Epithelial cell of proximal tubule (primary cell): ENCODE measurements around the gene POU1F1. TPM values are rescaled to one million over a fixed set of nuclear protein-coding genes. Genes with fewer than 3 reads are reported as not detected.
"Not testable (repeated sequence)": the region's sequence is repeated elsewhere in the genome, so short reads cannot be mapped to it uniquely, and the experiment has no call there.

ENCODE experiments used
- DNase-seq: peaks from one replicate; pipeline ENCODE4 v3.0.0-alpha.2; 2011; ENCODE audit warnings: low read depth
- H3K4me3 ChIP-seq: 2 replicates; pipeline ENCODE4 v1.5.1; 2011; ENCODE audit warnings: low read depth, mild to moderate bottlenecking, low read length
- total RNA-seq: library from RNA; depleted of rRNA; stranded (reverse); fragments of >200 nt; gene quantifications from 2 replicates; pipeline ENCODE4 v1.2.3, GENCODE V29; 2015
- TF ChIP-seq, protein P1 (sequence below): conservative IDR thresholded peaks from 2 replicates; pipeline ENCODE4 v1.5.1; 2012; ENCODE audit warnings: low read depth, mild to moderate bottlenecking, low read length

POU1F1 gene
- total RNA-seq, 1 donor from 2014 or later, result not detected

DNA sequence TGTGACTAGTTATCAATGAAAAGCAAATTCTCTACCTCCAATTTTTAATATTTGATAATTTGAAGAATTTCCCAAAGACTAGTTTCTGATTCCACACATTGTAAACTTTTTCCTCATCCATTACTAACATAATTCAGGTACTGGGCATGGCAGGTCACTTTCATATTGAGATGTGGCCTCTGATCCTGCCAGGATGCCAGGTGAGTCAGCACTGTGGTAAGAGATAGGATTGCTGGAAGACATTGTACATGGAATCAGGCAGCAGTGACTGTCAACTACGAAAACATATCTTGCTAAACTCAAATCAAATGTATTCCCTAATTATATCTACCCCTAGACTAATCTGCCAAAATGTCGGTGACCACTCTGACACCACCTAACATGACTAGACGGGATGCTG lies 33.2 kb upstream of the POU1F1 start:
- no peak overlapping the region for H3K4me3 ChIP-seq
- TF ChIP-seq, protein P1, sequence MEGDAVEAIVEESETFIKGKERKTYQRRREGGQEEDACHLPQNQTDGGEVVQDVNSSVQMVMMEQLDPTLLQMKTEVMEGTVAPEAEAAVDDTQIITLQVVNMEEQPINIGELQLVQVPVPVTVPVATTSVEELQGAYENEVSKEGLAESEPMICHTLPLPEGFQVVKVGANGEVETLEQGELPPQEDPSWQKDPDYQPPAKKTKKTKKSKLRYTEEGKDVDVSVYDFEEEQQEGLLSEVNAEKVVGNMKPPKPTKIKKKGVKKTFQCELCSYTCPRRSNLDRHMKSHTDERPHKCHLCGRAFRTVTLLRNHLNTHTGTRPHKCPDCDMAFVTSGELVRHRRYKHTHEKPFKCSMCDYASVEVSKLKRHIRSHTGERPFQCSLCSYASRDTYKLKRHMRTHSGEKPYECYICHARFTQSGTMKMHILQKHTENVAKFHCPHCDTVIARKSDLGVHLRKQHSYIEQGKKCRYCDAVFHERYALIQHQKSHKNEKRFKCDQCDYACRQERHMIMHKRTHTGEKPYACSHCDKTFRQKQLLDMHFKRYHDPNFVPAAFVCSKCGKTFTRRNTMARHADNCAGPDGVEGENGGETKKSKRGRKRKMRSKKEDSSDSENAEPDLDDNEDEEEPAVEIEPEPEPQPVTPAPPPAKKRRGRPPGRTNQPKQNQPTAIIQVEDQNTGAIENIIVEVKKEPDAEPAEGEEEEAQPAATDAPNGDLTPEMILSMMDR, result no peak
- DNase-seq, result no peak

DNA sequence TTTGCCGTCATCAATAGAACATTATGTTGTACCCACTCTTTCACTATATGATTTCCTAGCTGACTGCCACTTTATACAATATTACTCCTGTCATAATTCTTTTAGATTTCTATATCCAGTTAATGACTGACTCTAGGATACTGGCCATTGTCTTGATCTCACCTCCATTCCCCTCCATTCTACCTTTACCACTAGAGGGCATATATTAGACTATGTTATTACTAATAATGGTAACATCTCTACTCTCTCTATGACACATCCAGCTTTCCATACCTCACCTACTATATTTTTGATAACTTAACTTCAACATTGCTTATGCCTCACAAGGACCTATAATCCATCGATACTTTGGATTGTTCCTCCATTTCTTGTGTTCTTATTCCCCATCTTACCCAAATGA lies 31.4 kb upstream of the POU1F1 start:
- no peak overlapping the region for H3K4me3 ChIP-seq
- no peak for DNase-seq
- TF ChIP-seq, protein P1, result peak; percentile 36

DNA sequence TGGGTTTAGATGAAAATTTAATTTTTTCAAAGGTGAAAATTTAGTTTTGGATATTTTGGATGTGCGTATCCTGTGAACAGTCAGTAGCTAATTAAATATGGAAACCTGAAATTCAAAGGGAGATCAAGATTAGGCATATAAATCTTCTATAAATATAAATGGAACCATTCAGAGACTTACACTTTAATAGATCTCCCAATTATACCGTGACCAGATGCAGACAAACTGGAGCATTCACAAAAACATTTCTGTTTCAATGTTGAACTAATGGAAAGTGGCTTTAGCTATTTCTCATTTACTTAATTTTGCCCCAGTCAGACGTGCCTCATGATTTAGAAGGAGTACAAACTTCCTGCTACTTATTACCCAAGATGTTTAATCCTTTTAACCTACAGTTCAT lies 29.1 kb upstream of the POU1F1 start:
- TF ChIP-seq, protein P1, result no peak
- no peak overlapping the region for H3K4me3 ChIP-seq
- no peak for DNase-seq

DNA sequence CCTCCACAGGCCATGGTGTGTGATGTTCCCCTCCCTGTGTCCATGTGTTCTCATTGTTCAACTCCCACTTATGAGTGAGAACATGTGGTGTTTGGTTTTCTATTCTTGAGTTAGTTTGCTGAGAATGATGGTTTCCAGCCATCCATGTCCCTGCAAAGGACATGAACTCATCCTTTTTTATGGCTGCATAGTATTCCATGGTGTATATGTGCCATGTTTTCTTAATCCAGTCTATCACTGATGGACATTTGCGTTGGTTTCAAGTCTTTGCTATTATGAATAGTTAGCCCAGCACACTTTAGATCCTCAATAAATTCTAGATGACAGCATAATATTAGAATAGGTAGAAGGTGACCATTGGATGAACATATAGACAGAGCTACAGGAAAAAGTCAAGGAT lies 28.6 kb upstream of the POU1F1 start:
- DNase-seq, H3K4me3 ChIP-seq: not testable (repeated sequence)

DNA sequence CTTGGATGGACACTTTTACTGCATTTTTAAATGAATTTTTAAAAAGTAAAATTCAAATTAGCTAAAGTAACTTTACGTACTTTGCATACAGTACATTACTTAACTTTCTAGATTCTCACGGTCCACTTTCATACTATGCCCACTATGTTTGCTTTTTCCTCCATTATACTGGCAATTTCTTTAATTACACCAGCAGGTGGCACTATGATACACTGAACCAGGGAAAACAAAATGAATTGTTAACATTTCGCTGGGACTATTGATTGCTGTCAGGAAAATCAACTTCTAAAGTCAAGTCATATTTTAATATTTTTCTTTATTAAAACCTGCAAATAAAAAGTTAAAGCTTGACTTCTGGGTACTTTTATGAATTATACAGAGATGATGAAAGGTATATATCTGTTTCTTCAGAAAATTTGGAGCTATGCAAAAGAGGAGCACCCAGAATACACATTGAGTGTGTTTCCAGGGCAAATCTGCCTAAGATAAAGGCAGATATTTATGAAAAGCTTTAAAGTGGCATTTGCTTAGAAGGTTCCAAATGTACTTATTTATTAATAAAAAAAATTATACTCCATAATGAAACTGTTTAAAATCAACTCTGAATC lies 21.8 kb upstream of the POU1F1 start:
- H3K4me3 ChIP-seq, result no peak overlapping the region
- DNase-seq, result no peak
- TF ChIP-seq, protein P1, result peak; percentile 71

DNA sequence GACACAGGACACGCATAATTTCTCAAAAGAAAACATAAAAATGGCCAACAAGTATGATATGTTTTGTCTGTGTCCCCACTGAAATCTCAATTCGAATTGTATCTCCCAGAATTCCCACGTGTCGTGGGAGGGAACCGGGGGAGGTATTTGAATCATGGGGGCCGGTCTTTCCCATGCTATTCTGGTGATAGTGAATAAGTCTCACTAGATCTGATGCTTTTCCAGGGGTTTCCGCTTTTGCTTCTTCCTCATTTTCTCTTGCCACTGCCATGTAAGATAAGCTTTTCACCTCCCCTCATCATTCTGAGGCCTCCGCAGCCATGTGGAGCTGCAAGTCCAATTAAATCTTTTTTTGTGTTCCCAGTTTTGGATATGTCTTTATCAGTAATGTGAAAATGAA lies 12.1 kb upstream of the POU1F1 start:
- no peak overlapping the region for H3K4me3 ChIP-seq

DNA sequence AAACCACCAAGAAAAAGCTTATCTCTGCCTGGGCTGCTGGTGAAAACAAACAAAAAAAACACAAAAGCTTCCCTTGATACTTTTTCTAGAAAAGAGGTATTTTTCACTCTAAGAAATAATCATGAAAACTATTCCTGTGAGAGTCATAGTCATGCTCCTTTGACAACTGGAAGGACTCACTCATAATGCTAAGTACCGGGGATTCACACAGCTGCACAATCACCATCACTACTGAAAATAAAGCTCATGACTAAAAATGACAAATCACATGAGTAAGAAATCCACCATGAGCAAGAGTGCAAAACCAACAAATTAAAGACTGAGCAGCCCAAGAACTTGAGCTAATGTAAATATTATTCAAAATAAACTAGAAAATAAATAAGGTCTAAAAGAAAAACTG lies 10.6 kb upstream of the POU1F1 start:
- no peak overlapping the region for H3K4me3 ChIP-seq
- peak; percentile 13 for DNase-seq
- TF ChIP-seq, protein P1, result no peak

More for the DNA sequence above, 12.1 kb upstream of the POU1F1 start:
- TF ChIP-seq, protein P1, result no peak
- no peak for DNase-seq
